ENCODE data around the gene TSPEAR. TPM values are rescaled to one million over a fixed set of nuclear protein-coding genes. Genes with fewer than 3 reads are reported as not detected.

Gene TSPEAR
- total and polyA plus RNA-seq, 9 of the 15 experiments (the other 6 are each of a cell fraction or from before 2014, with no cell fraction given) = not detected

- DNase-seq (ENCODE audit: extremely low read depth in 1 of 4, low spot score in 3 of 4) = no peak
- ATAC-seq = no peak
- Histone ChIP-seq H3K36me3 (ENCODE audit: control insufficient read depth, insufficient read depth, low read length) (no peaks in the 10 kb centered on the region), H2AFZ (ENCODE audit: low read depth, low read length) (no peak overlapping the region), H3K27ac (ENCODE audit: extremely low read depth, low read depth, low read length) (no peak overlapping the region), H3K9me3 (replicated peaks; ENCODE audit: control insufficient read depth, insufficient read depth, low read depth, low read length) (no peaks in the 10 kb centered on the region), H3K4me3 (no peak overlapping the region), H3K9me1 (ENCODE audit: control insufficient read depth, insufficient read depth, low read length) (no peaks in the 10 kb centered on the region), H3K4me1 (replicated peaks in 1 of 2; ENCODE audit: control insufficient read depth in 2 of 2, insufficient read depth in 2 of 2, low read length in 2 of 2) (peaks cover 0 to 22% of the 10 kb centered on the region in 2 experiments; a peak in 2 of 5 replicates), H3K9ac (ENCODE audit: insufficient read depth in 1 of 2, low read depth in 2 of 2, low read length in 2 of 2) (no peak overlapping the region), H3K79me2 (ENCODE audit: control insufficient read depth, insufficient read depth, low read length) (no peaks in the 10 kb centered on the region), H4K20me1 (replicated peaks; ENCODE audit: control insufficient read depth, insufficient read depth, low read length) (peaks cover 15% of the 10 kb centered on the region), H3K4me2 (ENCODE audit: insufficient read depth, low read length) (peak overlapping the region; percentile 70; the same call in 1 of the 2 replicates), H3K27me3 (ENCODE audit: control insufficient read depth in 2 of 2, insufficient read depth in 2 of 2, low read length in 2 of 2) (peaks cover 25 to 54% of the 10 kb centered on the region in 2 experiments)
- in situ Hi-C loops (cut with MboI) (no loop called here), intact Hi-C loops (cut with micrococcal nuclease) (loop anchor here (2.0 to 10.0 kb wide), 2 partner anchors 281 to 413 kb away; partner anchors contain the start of gene ITGB2)
- BruUV-seq (replicated peaks) = no TSS peak
- WGBS (ENCODE audit: insufficient coverage, low coverage, missing lambda C conversion rate) = 1% methylated on average over 11 of the region's 11 CpGs
- peak in 1 of 2 experiments; percentile 80; a peak in 1 of 4 replicates for TF ChIP-seq KDM1A (IDR thresholded peaks at IDR 0.05)
- TF ChIP-seq L3MBTL2 (IDR thresholded peaks at IDR 0.05) = no peak
- no peak for FAIRE-seq
- CTCF ChIA-PET (ENCODE audit: low intra/inter-chr PET ratio) = interaction anchor here (1.2 to 2.2 kb wide), 3 partner anchors 207 to 421 kb away, joined by 3 to 16 read pairs (median 3); no protein-coding TSS in a partner anchor
- POLR2A ChIA-PET = interaction anchor here (1.1 to 1.3 kb wide), 2 partner anchors 10 to 238 kb away, joined by 3 read pairs; no protein-coding TSS in a partner anchor
These were observed 200.0 kb downstream of the TSPEAR start for GRCh38 chr21:44511219-44511937.
